ENCODE measurements around the gene ARHGDIB.

The ARHGDIB gene

GRCh38 chr12:14974633-14975032 is 13.2 kb upstream of the ARHGDIB start:
- TF ChIP-seq CTCF (IDR thresholded peaks at IDR 0.05; ENCODE audit: extremely low read depth, missing control alignments), result no peak
- no peak for DNase-seq (ENCODE audit: low spot score)

GRCh38 chr12:14972816-14973215 is 11.4 kb upstream of the ARHGDIB start, which contains the start of gene PDE6H:
Gene PDE6H (plus strand): TSS chr12:14973042. CDS start chr12:14978013, 4,971 bp downstream.
- no peak for DNase-seq (ENCODE audit: low spot score)
- TF ChIP-seq CTCF (IDR thresholded peaks at IDR 0.05; ENCODE audit: extremely low read depth, missing control alignments), result no peak

GRCh38 chr12:14970473-14970872 is 9.1 kb upstream of the ARHGDIB start:
- DNase-seq (ENCODE audit: low spot score), result no peak
- no peak for TF ChIP-seq CTCF (IDR thresholded peaks at IDR 0.05; ENCODE audit: extremely low read depth, missing control alignments)

GRCh38 chr12:14968478-14968877 is 7.1 kb upstream of the ARHGDIB start:
- TF ChIP-seq CTCF (IDR thresholded peaks at IDR 0.05; ENCODE audit: extremely low read depth, missing control alignments), result no peak
- DNase-seq (ENCODE audit: low spot score), result no peak

GRCh38 chr12:14965221-14965620 is 3.8 kb upstream of the ARHGDIB start:
- TF ChIP-seq CTCF (IDR thresholded peaks at IDR 0.05; ENCODE audit: extremely low read depth, missing control alignments), result no peak
- no peak for DNase-seq (ENCODE audit: low spot score)

GRCh38 chr12:14964406-14964805 is 3.0 kb upstream of the ARHGDIB start:
- TF ChIP-seq CTCF (IDR thresholded peaks at IDR 0.05; ENCODE audit: extremely low read depth, missing control alignments), result no peak
- no peak for DNase-seq (ENCODE audit: low spot score)

- no peak for TF ChIP-seq CTCF (IDR thresholded peaks at IDR 0.05; ENCODE audit: extremely low read depth, missing control alignments)
These were observed 2.1 kb upstream of the ARHGDIB start for GRCh38 chr12:14963520-14963919.

More at GRCh38 chr12:14963520-14963919, 2.1 kb upstream of the ARHGDIB start:
- no peak for DNase-seq (ENCODE audit: low spot score)
